SK-N-SH (cell line): ENCODE measurements around the gene ELMO1.

Experiments used
- EP300 ChIP-seq, 2 experiments: IDR thresholded peaks; 2 replicates each; pipeline versions ENCODE4 v1.4.0 to v1.6.1; 2012; ENCODE audit warnings: borderline replicate concordance in 1 of 2, low read depth in 1 of 2, low read length in 1 of 2
- FOXM1 ChIP-seq: IDR thresholded peaks from 2 replicates; pipeline ENCODE4 v1.4.0; 2012; ENCODE audit warnings: low read depth, mild to moderate bottlenecking
- NFIC ChIP-seq: IDR thresholded peaks from 2 replicates; pipeline ENCODE4 v1.4.0; 2012; ENCODE audit warnings: borderline replicate concordance
- POLR2AphosphoS5 ChIP-seq: IDR thresholded peaks from 2 replicates; pipeline ENCODE4 v1.6.1; 2012; ENCODE audit warnings: low read depth, low read length
- RAD21 ChIP-seq: IDR thresholded peaks from 2 replicates; pipeline ENCODE4 v1.6.1; 2012; ENCODE audit warnings: mild to moderate bottlenecking, low read length
- SIN3A ChIP-seq: IDR thresholded peaks from 2 replicates; pipeline ENCODE4 v1.6.1; 2012; ENCODE audit warnings: low read depth, mild to moderate bottlenecking, low read length, moderate library complexity, borderline replicate concordance
- SMC3 ChIP-seq: IDR thresholded peaks from 2 replicates; pipeline ENCODE4 v1.6.1; 2012; ENCODE audit warnings: low read depth, low read length, improper control_type of control experiment
- TAF1 ChIP-seq: IDR thresholded peaks from 2 replicates; pipeline ENCODE4 v1.6.1; 2012; ENCODE audit warnings: low read depth, mild to moderate bottlenecking, low read length, moderate library complexity, borderline replicate concordance
- YY1 ChIP-seq: IDR thresholded peaks from 2 replicates; pipeline ENCODE4 v1.4.0; 2012; ENCODE audit warnings: low read depth, mild to moderate bottlenecking
- TF ChIP-seq, protein P1 (sequence below): fragments of 200-600 bp; sonication (generic); IDR thresholded peaks from 2 replicates; pipeline ENCODE4 v1.6.1; 2017; ENCODE audit warnings: antibody characterized with exemption, mild to moderate bottlenecking, moderate library complexity
- TF ChIP-seq, protein P2 (sequence below): IDR thresholded peaks from 2 replicates; pipeline ENCODE4 v1.6.1; 2012; ENCODE audit warnings: mild to moderate bottlenecking, low read depth, low read length, moderate library complexity
- TF ChIP-seq, protein P3 (sequence below): IDR thresholded peaks from 2 replicates; pipeline ENCODE4 v1.4.0; 2012; ENCODE audit warnings: low read depth, borderline replicate concordance
- TF ChIP-seq, protein P4 (sequence below): fragments of 150-350 bp; IDR thresholded peaks from 2 replicates; pipeline ENCODE4 v1.6.1; 2017; ENCODE audit warnings: antibody characterized with exemption, low read length, low read depth, borderline replicate concordance

DNA sequence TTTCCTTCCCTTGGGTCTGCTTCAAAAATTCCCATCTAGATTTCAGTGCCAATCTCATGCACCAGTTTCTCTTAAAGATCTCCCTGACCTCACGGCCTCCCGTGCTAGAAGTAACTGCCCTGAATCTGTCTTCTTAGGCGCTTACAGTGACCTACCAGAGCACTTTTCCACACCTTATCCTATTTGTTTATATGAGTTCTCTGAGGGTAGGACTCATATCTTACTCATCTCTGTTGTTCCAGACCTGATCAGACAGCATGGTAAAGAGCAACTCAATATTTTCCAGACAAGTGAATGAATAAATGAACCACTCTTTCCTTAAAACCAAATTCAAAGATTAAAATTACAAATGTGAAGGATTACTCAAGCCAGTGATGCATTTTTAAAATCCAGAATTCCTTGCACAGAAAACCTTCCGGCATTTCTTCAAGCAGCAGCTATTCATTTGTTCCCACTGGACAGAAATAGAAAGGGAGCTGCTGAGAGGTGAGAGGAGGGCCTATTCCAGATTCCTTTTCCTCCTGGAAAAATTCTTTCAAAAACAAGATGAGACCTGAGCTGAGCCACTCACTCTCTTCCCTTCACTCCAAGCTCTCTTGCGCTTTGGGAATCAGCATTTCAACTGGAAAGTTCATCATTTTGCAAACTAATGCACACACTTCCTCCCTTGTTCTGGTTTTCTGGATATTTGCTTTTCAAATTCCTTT, 94.6 kb downstream of the ELMO1 start:
- TF ChIP-seq, protein P1, sequence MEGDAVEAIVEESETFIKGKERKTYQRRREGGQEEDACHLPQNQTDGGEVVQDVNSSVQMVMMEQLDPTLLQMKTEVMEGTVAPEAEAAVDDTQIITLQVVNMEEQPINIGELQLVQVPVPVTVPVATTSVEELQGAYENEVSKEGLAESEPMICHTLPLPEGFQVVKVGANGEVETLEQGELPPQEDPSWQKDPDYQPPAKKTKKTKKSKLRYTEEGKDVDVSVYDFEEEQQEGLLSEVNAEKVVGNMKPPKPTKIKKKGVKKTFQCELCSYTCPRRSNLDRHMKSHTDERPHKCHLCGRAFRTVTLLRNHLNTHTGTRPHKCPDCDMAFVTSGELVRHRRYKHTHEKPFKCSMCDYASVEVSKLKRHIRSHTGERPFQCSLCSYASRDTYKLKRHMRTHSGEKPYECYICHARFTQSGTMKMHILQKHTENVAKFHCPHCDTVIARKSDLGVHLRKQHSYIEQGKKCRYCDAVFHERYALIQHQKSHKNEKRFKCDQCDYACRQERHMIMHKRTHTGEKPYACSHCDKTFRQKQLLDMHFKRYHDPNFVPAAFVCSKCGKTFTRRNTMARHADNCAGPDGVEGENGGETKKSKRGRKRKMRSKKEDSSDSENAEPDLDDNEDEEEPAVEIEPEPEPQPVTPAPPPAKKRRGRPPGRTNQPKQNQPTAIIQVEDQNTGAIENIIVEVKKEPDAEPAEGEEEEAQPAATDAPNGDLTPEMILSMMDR, result no peak
- TF ChIP-seq SIN3A (no peak), EP300 (IDR thresholded peaks at IDR 0.05; ENCODE audit: borderline replicate concordance in 1 of 2, low read depth in 1 of 2, low read length in 1 of 2) (no peak), FOXM1 (no peak), TAF1 (no peak), NFIC (no peak), SMC3 (no peak), RAD21 (no peak), POLR2AphosphoS5 (no peak), YY1 (no peak)
- TF ChIP-seq, protein P2, sequence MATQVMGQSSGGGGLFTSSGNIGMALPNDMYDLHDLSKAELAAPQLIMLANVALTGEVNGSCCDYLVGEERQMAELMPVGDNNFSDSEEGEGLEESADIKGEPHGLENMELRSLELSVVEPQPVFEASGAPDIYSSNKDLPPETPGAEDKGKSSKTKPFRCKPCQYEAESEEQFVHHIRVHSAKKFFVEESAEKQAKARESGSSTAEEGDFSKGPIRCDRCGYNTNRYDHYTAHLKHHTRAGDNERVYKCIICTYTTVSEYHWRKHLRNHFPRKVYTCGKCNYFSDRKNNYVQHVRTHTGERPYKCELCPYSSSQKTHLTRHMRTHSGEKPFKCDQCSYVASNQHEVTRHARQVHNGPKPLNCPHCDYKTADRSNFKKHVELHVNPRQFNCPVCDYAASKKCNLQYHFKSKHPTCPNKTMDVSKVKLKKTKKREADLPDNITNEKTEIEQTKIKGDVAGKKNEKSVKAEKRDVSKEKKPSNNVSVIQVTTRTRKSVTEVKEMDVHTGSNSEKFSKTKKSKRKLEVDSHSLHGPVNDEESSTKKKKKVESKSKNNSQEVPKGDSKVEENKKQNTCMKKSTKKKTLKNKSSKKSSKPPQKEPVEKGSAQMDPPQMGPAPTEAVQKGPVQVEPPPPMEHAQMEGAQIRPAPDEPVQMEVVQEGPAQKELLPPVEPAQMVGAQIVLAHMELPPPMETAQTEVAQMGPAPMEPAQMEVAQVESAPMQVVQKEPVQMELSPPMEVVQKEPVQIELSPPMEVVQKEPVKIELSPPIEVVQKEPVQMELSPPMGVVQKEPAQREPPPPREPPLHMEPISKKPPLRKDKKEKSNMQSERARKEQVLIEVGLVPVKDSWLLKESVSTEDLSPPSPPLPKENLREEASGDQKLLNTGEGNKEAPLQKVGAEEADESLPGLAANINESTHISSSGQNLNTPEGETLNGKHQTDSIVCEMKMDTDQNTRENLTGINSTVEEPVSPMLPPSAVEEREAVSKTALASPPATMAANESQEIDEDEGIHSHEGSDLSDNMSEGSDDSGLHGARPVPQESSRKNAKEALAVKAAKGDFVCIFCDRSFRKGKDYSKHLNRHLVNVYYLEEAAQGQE, result no peak
- TF ChIP-seq, protein P3, sequence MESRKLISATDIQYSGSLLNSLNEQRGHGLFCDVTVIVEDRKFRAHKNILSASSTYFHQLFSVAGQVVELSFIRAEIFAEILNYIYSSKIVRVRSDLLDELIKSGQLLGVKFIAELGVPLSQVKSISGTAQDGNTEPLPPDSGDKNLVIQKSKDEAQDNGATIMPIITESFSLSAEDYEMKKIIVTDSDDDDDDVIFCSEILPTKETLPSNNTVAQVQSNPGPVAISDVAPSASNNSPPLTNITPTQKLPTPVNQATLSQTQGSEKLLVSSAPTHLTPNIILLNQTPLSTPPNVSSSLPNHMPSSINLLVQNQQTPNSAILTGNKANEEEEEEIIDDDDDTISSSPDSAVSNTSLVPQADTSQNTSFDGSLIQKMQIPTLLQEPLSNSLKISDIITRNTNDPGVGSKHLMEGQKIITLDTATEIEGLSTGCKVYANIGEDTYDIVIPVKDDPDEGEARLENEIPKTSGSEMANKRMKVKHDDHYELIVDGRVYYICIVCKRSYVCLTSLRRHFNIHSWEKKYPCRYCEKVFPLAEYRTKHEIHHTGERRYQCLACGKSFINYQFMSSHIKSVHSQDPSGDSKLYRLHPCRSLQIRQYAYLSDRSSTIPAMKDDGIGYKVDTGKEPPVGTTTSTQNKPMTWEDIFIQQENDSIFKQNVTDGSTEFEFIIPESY, result no peak
- TF ChIP-seq, protein P4, sequence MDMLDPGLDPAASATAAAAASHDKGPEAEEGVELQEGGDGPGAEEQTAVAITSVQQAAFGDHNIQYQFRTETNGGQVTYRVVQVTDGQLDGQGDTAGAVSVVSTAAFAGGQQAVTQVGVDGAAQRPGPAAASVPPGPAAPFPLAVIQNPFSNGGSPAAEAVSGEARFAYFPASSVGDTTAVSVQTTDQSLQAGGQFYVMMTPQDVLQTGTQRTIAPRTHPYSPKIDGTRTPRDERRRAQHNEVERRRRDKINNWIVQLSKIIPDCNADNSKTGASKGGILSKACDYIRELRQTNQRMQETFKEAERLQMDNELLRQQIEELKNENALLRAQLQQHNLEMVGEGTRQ, result no peak
